Pancreas (tissue), 10 donors: ENCODE data around the gene MIEF1. TPM values are rescaled to one million over a fixed set of nuclear protein-coding genes. Genes with fewer than 3 reads are reported as not detected.

Experiments
- ATAC-seq, 4 donors: fragments of 200-7000 bp; cut with Tn5 transposase; one replicate each; pipeline versions ENCODE4 v1.8.0 to v1.9.1; 2020; ENCODE audit warnings: mild to moderate bottlenecking in 4 of 4, moderate library complexity in 4 of 4
- DNase-seq, 6 donors: peaks; one replicate each; pipeline ENCODE4 v3.0.0-alpha.2; 2020
- FAIRE-seq: peaks from 2 replicates; lab custom pipeline; 2012; peaks lifted over from hg19 to GRCh38; lab: Jason Lieb, UNC
- H3K27ac ChIP-seq, 4 donors: fragments of 200-600 bp; sonication (generic); 1 replicate in 3 of 4; 2 replicates in 1 of 4; pipeline versions ENCODE4 v1.5.0 to v1.8.0; 2020
- H3K27me3 ChIP-seq, 4 donors: fragments of 200-600 bp; one replicate each; pipeline ENCODE4 v1.8.0; 2021
- H3K36me3 ChIP-seq, 3 donors: fragments of 200-600 bp; sonication (generic) in 1 of 3; one replicate each; pipeline versions ENCODE4 v1.5.0 to v1.8.0; 2020 to 2021
- H3K4me1 ChIP-seq, 3 donors: fragments of 200-600 bp; one replicate each; pipeline ENCODE4 v1.8.0; 2021
- H3K4me3 ChIP-seq, 4 donors: fragments of 200-600 bp; sonication (generic) in 2 of 4; one replicate each; pipeline versions ENCODE4 v1.5.0 to v1.8.0; 2020 to 2021
- H3K9me3 ChIP-seq, 4 donors: fragments of 200-600 bp; one replicate each; pipeline ENCODE4 v1.8.0; 2021
- WGBS, 2 donors: extraction: QIAGEN DNeasy Blood & Tissue Kit; methylation state at CpG; one replicate each; pipeline ENCODE4 v1.1.7; 2013; 5-methylcytosine and 5-hydroxymethylcytosine counted together
- intact Hi-C, 3 donors: fragments of 100-400 bp; cut with DNase I; formaldehyde crosslinking; loops; one replicate each; pipeline versions ENCODE4 v1.11.1 to v1.14.2; 2022
- polyA plus RNA-seq, 2 donors: library from polyadenylated mRNA; stranded (reverse); fragments of 200-250 nt; gene quantifications; one replicate each; pipeline ENCODE4 v1.2.3, GENCODE V29; 2013
- total RNA-seq, 6 donors: library from RNA; stranded (reverse); fragmentation: NEBNext Ultra II Directional in 4 of 6; extraction: Animal tissue kit (Norgen Biotek cat#: 25700) in 4 of 6; gene quantifications; one replicate each; pipeline versions ENCODE4 v1.2.1 to v1.2.4, GENCODE V29; 2021 to 2023
- TF ChIP-seq, protein P1 (sequence below), 4 donors: fragments of 200-600 bp; sonication (generic) in 3 of 4; IDR thresholded peaks; one replicate each; pipeline versions ENCODE4 v1.5.0 to v1.8.0; 2021; ENCODE audit warnings: antibody characterized with exemption in 4 of 4
- donor health status: healthy with polysubstance abuse.
- donor health status: DM: no; HTN: no; CAD: no; lungs with moderate emphysema.
- donor health status: DM: no; HTN: no; CAD: no.
- donor health status: control.
- donor health status: control.
- donor health status: Bipolar disorder and iron deficiency.
- donor health status: DM: yes; HTN: yes; CAD: no.
- donor health status: DM: no; HTN: no; CAD: no.
- donor health status: DM: no; HTN: no; CAD: no.
- donor health status: DM: yes; HTN: yes; CAD: no.

Gene MIEF1
- total and polyA plus RNA-seq, 8 donors: 6.3 to 15.1 (median 11.1) TPM

DNA sequence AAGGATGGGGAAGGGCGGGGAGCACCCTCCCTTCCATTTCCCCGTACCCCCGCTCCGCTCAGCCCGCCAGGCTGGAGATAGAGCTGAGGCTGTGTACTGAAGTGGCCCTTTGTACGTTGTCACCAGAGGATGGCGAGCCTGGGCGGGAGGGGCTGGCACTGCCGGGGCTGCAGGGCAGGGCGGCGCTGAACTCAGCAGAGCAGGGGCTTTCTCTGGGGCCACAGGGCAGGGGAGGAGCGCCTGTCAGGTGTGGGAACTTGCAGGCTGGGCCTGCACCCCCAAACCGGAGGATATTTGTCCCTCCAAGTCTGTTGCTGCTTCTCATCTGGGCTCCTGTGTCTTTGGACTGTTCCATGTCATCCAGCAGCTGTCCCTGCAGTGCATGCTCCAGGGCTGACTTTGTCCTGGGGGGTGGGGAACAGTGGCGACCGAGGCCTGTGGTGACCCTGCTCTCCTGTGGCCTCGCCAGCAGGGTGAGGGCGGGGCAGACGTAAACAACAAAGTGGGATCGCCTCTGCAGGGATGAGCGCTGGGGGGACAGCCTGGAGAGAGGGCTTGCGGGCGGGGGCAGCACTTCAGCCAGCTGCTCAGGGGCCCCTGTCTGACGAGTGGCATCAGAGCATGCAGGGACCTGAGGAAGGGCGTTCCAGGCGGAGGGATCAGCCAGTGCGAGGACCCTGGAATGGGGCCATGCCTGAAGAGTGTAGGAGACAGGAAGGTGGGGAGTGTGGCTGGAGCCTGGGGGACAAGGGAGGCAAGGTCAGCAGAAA lies 32.2 kb upstream of the MIEF1 start:
- H3K4me3 ChIP-seq: no peak overlapping the region
- no peaks in the 10 kb centered on the region for H3K36me3 ChIP-seq
- no peak overlapping the region for H3K27ac ChIP-seq
- H3K27me3 ChIP-seq: no peaks in the 10 kb centered on the region
- TF ChIP-seq, protein P1, sequence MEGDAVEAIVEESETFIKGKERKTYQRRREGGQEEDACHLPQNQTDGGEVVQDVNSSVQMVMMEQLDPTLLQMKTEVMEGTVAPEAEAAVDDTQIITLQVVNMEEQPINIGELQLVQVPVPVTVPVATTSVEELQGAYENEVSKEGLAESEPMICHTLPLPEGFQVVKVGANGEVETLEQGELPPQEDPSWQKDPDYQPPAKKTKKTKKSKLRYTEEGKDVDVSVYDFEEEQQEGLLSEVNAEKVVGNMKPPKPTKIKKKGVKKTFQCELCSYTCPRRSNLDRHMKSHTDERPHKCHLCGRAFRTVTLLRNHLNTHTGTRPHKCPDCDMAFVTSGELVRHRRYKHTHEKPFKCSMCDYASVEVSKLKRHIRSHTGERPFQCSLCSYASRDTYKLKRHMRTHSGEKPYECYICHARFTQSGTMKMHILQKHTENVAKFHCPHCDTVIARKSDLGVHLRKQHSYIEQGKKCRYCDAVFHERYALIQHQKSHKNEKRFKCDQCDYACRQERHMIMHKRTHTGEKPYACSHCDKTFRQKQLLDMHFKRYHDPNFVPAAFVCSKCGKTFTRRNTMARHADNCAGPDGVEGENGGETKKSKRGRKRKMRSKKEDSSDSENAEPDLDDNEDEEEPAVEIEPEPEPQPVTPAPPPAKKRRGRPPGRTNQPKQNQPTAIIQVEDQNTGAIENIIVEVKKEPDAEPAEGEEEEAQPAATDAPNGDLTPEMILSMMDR (IDR thresholded peaks at IDR 0.05): no peak
- H3K9me3 ChIP-seq: no peaks in the 10 kb centered on the region
- FAIRE-seq (no peak), DNase-seq (peak in 1 of 6 donors; percentile 53), ATAC-seq (no peak)
- H3K4me1 ChIP-seq: peaks cover 6 to 20% (median 9%) of the 10 kb centered on the region in 3 donors
- 87 to 90% methylated on average over 26 of the region's 26 CpGs for WGBS, 2 donors
- intact Hi-C loops: no loop called here

DNA sequence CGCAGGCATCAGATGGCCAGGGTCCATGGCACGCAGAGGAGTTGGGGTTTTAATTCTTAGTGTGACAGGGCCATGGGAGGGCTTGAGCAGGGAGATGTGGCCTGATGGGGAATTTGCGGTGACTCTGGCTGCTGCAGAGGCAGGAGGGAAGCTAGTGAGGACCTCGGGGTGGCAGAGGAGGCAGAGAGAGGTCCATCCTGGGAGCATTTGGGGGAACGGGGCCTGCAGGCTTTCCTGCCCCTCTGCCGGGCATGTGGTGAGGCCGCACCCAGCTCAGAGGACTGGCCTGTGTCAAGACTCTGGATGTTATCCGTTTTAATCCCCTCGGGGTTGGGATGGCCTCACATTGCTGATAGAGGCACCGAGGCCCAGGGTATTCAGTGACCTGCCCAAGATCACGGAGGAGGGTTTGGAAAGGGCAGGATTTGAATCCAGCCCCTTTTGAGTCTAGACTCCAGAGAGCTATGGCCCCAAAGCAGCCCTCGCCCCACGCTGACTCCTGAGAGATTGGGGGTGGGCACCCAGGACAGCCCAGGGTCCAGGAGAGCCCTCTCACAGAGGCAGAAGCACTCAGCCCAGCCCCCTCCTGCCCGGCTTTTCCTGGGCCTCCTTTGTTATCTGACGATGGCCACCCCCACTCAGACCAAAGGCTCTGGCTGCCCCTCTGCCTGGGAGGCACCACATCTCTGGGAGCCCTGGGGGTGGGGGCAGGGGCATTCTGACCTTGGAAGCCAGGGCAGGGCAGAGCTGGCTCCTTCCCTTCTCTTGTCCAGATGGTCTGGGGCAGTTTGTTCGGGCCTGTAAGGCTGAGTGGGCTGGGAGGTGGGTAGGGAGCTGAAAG lies 31.4 kb upstream of the MIEF1 start:
- Histone ChIP-seq H3K4me3 (no peak overlapping the region), H3K36me3 (no peaks in the 10 kb centered on the region), H3K9me3 (no peaks in the 10 kb centered on the region), H3K27me3 (no peaks in the 10 kb centered on the region), H3K4me1 (peaks cover 6 to 21% (median 11%) of the 10 kb centered on the region in 3 donors), H3K27ac (peak overlapping the region in 1 of 4 donors; percentile 53)
- no peak for DNase-seq
- 73% methylated on average over 16 of the region's 16 CpGs for WGBS, 2 donors
- TF ChIP-seq, protein P1 (IDR thresholded peaks at IDR 0.05): no peak
- ATAC-seq: no peak
- no peak for FAIRE-seq
- intact Hi-C loops: no loop called here

DNA sequence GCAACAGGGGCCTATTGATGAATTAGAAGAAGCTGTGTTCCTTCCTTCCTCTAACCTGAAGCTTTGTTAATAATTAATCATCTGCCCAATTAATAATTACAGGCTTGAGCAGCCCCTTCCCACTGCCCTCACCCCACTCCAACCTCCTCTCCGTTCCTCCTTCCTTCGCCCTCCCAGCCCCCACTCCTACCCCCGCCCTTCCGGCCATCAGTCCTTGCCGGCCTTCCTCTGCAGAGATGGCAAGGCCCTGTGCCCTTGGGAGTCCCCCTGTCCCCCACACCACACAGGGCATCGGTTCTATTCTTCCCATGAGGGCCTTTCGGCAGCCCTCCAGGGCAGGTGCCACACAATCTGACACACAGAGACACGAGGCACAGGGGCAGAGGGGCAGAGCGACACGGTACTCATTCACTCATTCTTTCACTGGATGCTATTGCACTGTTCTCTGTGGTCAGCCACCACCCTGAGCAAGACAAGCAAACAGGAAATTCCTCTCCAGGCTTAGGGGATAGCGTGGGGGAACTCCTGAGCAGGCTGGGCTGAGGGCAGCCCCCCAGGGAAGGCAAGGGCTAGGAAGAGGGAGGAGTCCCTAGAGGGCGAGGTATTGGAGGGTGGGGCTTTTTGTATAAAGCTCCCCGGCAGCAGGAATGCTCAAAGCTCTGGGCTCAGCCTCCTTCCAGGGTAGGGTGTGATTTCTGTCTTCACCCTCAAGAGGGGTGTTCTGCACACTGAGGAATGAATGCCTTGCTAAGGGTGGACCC lies 30.5 kb upstream of the MIEF1 start:
- no peaks in the 10 kb centered on the region for H3K36me3 ChIP-seq
- no peak for FAIRE-seq
- H3K4me3 ChIP-seq: no peak overlapping the region
- intact Hi-C loops: no loop called here
- DNase-seq: no peak
- H3K9me3 ChIP-seq: no peaks in the 10 kb centered on the region
- TF ChIP-seq, protein P1 (IDR thresholded peaks at IDR 0.05): no peak
- ATAC-seq: peak in 3 of 4 donors; percentile 20 to 39 (median 31)
- H3K27me3 ChIP-seq: no peaks in the 10 kb centered on the region
- peak overlapping the region in 2 of 4 donors; percentile 28 to 53 for H3K27ac ChIP-seq
- WGBS, 2 donors: 57 to 60% methylated on average over 13 of the region's 13 CpGs
- peaks cover 6 to 21% (median 11%) of the 10 kb centered on the region in 3 donors for H3K4me1 ChIP-seq

DNA sequence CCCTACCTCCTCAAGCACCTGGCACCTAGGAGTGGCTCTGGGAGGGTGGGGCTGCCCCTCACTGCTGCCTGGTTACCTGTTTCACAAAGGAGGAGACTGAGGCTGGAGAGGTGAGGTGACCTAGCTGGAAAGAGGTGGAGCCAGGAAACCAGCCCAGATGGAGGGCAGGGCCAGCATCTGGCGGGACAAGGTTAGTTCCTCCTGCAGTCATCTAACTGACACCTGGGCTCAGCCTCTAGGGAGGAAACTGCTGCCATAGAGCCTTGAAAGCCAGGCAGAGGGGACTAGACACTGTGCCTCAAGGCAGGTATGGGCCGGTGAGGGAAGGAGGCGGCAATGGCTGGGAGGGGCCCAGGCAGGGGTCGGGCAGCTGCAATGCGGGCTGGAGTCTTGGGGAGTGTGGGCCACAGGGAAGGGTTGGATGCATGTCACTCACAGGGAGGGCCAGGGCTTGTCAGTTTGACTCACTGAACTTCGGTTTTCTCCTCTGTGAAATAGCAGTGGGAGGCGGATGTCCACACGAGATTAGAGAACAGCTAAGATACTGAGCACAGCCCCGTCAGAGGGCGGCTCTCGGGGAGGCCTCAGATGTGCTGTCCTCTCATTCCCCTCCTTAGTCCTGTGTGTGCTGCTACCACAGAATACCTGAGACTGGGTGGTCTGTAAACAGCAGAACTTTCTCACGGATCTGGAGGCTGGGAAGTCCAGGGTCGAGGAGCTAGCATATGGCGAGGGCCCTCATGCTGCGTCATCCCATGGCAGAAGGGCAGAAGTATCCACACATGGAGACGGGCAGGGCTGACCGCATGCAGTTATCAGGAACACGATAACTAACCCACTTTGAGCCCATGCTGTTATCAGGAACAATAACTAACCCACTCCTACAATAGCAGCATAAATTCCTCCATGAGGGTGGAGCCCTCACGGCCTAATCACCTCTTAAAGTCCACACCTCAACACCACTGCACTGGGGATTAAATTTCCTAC lies 29.2 kb upstream of the MIEF1 start:
- FAIRE-seq (no peak), ATAC-seq (peak; percentile 23 to 64 (median 60)), DNase-seq (peak in 2 of 6 donors; percentile 30 to 43)
- Histone ChIP-seq H3K27me3 (no peaks in the 10 kb centered on the region), H3K36me3 (no peaks in the 10 kb centered on the region), H3K4me1 (peaks cover 6 to 21% (median 11%) of the 10 kb centered on the region in 3 donors), H3K9me3 (no peaks in the 10 kb centered on the region), H3K27ac (peak overlapping the region in 2 of 4 donors; percentile 53 to 55), H3K4me3 (peak overlapping the region in 1 of 4 donors; percentile 34)
- intact Hi-C loops: no loop called here
- WGBS, 2 donors: 67 to 71% methylated on average over 19 of the region's 19 CpGs
- TF ChIP-seq, protein P1 (IDR thresholded peaks at IDR 0.05): no peak
